ENCODE data around the gene INA. TPM values are rescaled to one million over a fixed set of nuclear protein-coding genes. Genes with fewer than 3 reads are reported as not detected.
A peak's percentile ranks its signal among the peaks of the same experiment; 100 is the strongest.
"Not testable (repeated sequence)": the region's sequence is repeated elsewhere in the genome, so short reads cannot be mapped to it uniquely, and the experiment has no call there.

INA gene
- total RNA-seq, 1 donor from 2014 or later = not detected

GRCh38 chr10:103235775-103236174, 41.2 kb upstream of the INA start:
- no peak for DNase-seq
- Histone ChIP-seq H3K9me3 (replicated peaks) (no peaks in the 10 kb centered on the region), H3K27me3 (ENCODE audit: low read depth) (no peaks in the 10 kb centered on the region), H3K36me3 (no peaks in the 10 kb centered on the region), H3K4me3 (no peak overlapping the region), H3K4me1 (peaks cover 19% of the 10 kb centered on the region), H3K27ac (replicated peaks) (no peak overlapping the region)
- intact Hi-C loops (cut with micrococcal nuclease) = no loop called here
- no peak for TF ChIP-seq CTCF (IDR thresholded peaks at IDR 0.05; ENCODE audit: borderline replicate concordance)

- peak; percentile 57 for TF ChIP-seq CTCF (IDR thresholded peaks at IDR 0.05; ENCODE audit: borderline replicate concordance)
- Histone ChIP-seq H3K4me3 (no peak overlapping the region), H3K36me3 (no peaks in the 10 kb centered on the region), H3K27me3 (ENCODE audit: low read depth) (no peaks in the 10 kb centered on the region), H3K4me1 (peaks cover 8% of the 10 kb centered on the region), H3K27ac (replicated peaks) (no peak overlapping the region), H3K9me3 (replicated peaks) (no peaks in the 10 kb centered on the region)
- intact Hi-C loops (cut with micrococcal nuclease) = no loop called here
- DNase-seq = no peak
These were observed 38.3 kb upstream of the INA start for GRCh38 chr10:103238506-103239252.

GRCh38 chr10:103241262-103242011, 35.5 kb upstream of the INA start:
- no peaks in the 10 kb centered on the region for H3K36me3 ChIP-seq
- no peaks in the 10 kb centered on the region for H3K27me3 ChIP-seq (ENCODE audit: low read depth)
- DNase-seq = no peak
- intact Hi-C loops (cut with micrococcal nuclease) = loop anchor here (5.0 kb wide), 2 partner anchors 129 to 319 kb away; no protein-coding TSS in a partner anchor
- peak overlapping the region; percentile 30 for H3K27ac ChIP-seq (replicated peaks)
- TF ChIP-seq CTCF (IDR thresholded peaks at IDR 0.05; ENCODE audit: borderline replicate concordance) = no peak
- H3K4me3 ChIP-seq = no peak overlapping the region
- peaks cover 8% of the 10 kb centered on the region for H3K4me1 ChIP-seq
- H3K9me3 ChIP-seq (replicated peaks) = no peaks in the 10 kb centered on the region

GRCh38 chr10:103244666-103245271, 32.2 kb upstream of the INA start:
- intact Hi-C loops (cut with micrococcal nuclease) = loop anchor here (5.0 kb wide), 2 partner anchors 132 to 322 kb away; no protein-coding TSS in a partner anchor
- no peak overlapping the region for H3K4me3 ChIP-seq
- H3K4me1 ChIP-seq = peaks cover 8% of the 10 kb centered on the region
- H3K27me3 ChIP-seq (ENCODE audit: low read depth) = no peaks in the 10 kb centered on the region
- TF ChIP-seq CTCF (IDR thresholded peaks at IDR 0.05; ENCODE audit: borderline replicate concordance) = peak; percentile 90
- H3K9me3 ChIP-seq (replicated peaks) = no peaks in the 10 kb centered on the region
- H3K36me3 ChIP-seq = no peaks in the 10 kb centered on the region
- H3K27ac ChIP-seq (replicated peaks) = no peak overlapping the region
- peak; percentile 60 for DNase-seq

- H3K9me3 ChIP-seq (replicated peaks); H3K27me3 ChIP-seq (ENCODE audit: low read depth); H3K36me3 ChIP-seq; DNase-seq; H3K4me3 ChIP-seq; H3K27ac ChIP-seq (replicated peaks); intact Hi-C loops (cut with micrococcal nuclease); H3K4me1 ChIP-seq: not testable (repeated sequence)
These were observed 31.4 kb upstream of the INA start, which contains the start of gene RPEL1 for GRCh38 chr10:103245587-103245986. TSS of gene RPEL1 (plus strand) at chr10:103245887. CDS start at chr10:103245997, 110 bp downstream.

Data from left ventricle myocardium inferior (tissue), 1 donor.